Peyer's patch (tissue), 4 donors: ENCODE results near the gene HIVEP2. TPM values are rescaled to one million over a fixed set of nuclear protein-coding genes. Genes with fewer than 3 reads are reported as not detected.

Source experiments
- DNase-seq, 3 donors: peaks; one replicate each; pipeline ENCODE4 v3.0.0-alpha.2; 2017 to 2019
- H3K27ac ChIP-seq, 4 donors: fragments of 200-600 bp; sonication (generic); one replicate each; pipeline ENCODE4 v1.5.1; 2016 to 2019
- H3K27me3 ChIP-seq, 2 donors: fragments of 200-600 bp; sonication (generic); one replicate each; pipeline ENCODE4 v1.5.1; 2019
- H3K36me3 ChIP-seq, 3 donors: fragments of 200-600 bp; sonication (generic); one replicate each; pipeline ENCODE4 v1.5.1; 2016 to 2019
- H3K4me1 ChIP-seq, 4 donors: fragments of 200-600 bp; sonication (generic); one replicate each; pipeline ENCODE4 v1.5.1; 2016 to 2019
- H3K4me3 ChIP-seq, 4 donors: fragments of 200-600 bp; sonication (generic); 1 replicate in 3 of 4; 2 replicates in 1 of 4; pipeline ENCODE4 v1.5.1; 2016 to 2019; ENCODE audit warnings: mild to moderate bottlenecking in 1 of 4
- H3K9me3 ChIP-seq, 4 donors: fragments of 200-600 bp; sonication (generic); one replicate each; pipeline ENCODE4 v1.5.1; 2016 to 2019; ENCODE audit warnings: mild to moderate bottlenecking in 1 of 4
- CTCF ChIP-seq, 6 experiments: fragments of 450-650 bp in 4 of 6; fragments of 200-600 bp in 2 of 6; sonication (generic) in 1 of 6; IDR thresholded peaks; one replicate each; pipeline ENCODE4 v1.5.1; 2017 to 2019; ENCODE audit warnings: antibody characterized with exemption in 6 of 6, mild to moderate bottlenecking in 3 of 6, moderate library complexity in 1 of 6
- POLR2A ChIP-seq, 2 donors: fragments of 450-650 bp; IDR thresholded peaks; one replicate each; pipeline ENCODE4 v1.5.1; 2017; ENCODE audit warnings: antibody characterized with exemption in 2 of 2, mild to moderate bottlenecking in 2 of 2, moderate library complexity in 2 of 2
- total RNA-seq, 4 donors: library from RNA; depleted of rRNA; stranded (reverse); fragments of >200 nt; gene quantifications; one replicate each; pipeline ENCODE4 v1.1.0, GENCODE V29; 2016

HIVEP2 gene
- total RNA-seq, 4 donors from 2014 or later: 14.4 to 35.5 (median 19.5) TPM

- Histone ChIP-seq H3K27ac (no peak overlapping the region), H3K36me3 (no peaks in the 10 kb centered on the region), H3K4me3 (no peak overlapping the region), H3K9me3 (peaks cover 0 to 5% (median 0%) of the 10 kb centered on the region in 4 donors), H3K4me1 (no peaks in the 10 kb centered on the region), H3K27me3 (no peaks in the 10 kb centered on the region)
- no peak for TF ChIP-seq CTCF (IDR thresholded peaks at IDR 0.05)
- no peak for TF ChIP-seq POLR2A (IDR thresholded peaks at IDR 0.05)
- no peak for DNase-seq
Observed at GRCh38 chr6:142721215-142721920, 223.6 kb downstream of the HIVEP2 start.

DNA sequence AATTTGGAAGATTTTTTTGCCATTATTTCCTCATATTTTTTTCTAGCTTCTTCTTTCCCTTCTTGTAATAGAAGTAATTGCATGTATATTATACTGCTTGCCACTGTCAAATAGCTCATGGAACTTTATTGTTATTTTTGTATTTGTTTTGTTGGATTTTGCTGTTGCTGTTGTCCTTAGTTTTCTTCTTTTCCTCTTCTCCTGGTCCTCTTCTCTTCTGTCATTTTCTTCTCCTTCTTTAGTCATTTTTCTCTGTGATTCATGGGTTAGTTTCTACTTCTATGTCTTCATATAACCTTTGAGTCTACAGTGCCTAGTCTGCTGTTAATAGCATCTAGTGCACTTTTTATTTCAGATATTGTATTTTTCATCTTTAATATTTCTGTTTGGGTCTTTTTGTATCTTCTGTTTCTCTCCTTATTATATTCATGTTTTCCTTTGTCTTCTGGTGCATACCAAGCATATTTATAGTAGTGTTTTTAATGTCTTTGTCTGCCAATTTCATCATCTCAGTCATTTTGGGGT, 226.2 kb downstream of the HIVEP2 start:
- Histone ChIP-seq H3K4me1 (no peaks in the 10 kb centered on the region), H3K27ac (no peak overlapping the region), H3K27me3 (no peaks in the 10 kb centered on the region), H3K36me3 (no peaks in the 10 kb centered on the region), H3K9me3 (peaks cover 0 to 5% (median 0%) of the 10 kb centered on the region in 4 donors), H3K4me3 (no peak overlapping the region)
- no peak for TF ChIP-seq POLR2A (IDR thresholded peaks at IDR 0.05)
- TF ChIP-seq CTCF (IDR thresholded peaks at IDR 0.05): no peak
- DNase-seq: no peak

- peaks cover 0 to 5% (median 0%) of the 10 kb centered on the region in 4 donors for H3K9me3 ChIP-seq
- TF ChIP-seq CTCF (IDR thresholded peaks at IDR 0.05): no peak
- TF ChIP-seq POLR2A (IDR thresholded peaks at IDR 0.05): no peak
- H3K4me1 ChIP-seq: no peaks in the 10 kb centered on the region
- DNase-seq: no peak
- H3K4me3 ChIP-seq: no peak overlapping the region
- H3K27ac ChIP-seq: no peak overlapping the region
- H3K27me3 ChIP-seq: no peaks in the 10 kb centered on the region
- H3K36me3 ChIP-seq: no peaks in the 10 kb centered on the region
Observed at GRCh38 chr6:142716097-142716496, 228.9 kb downstream of the HIVEP2 start.

- H3K4me1 ChIP-seq: no peaks in the 10 kb centered on the region
- TF ChIP-seq CTCF (IDR thresholded peaks at IDR 0.05) (no peak), POLR2A (IDR thresholded peaks at IDR 0.05) (no peak)
- no peaks in the 10 kb centered on the region for H3K36me3 ChIP-seq
- no peak overlapping the region for H3K27ac ChIP-seq
- peaks cover 0 to 5% (median 0%) of the 10 kb centered on the region in 4 donors for H3K9me3 ChIP-seq
- DNase-seq: no peak
- no peak overlapping the region for H3K4me3 ChIP-seq
- H3K27me3 ChIP-seq: no peaks in the 10 kb centered on the region
Observed at GRCh38 chr6:142714951-142715785, 229.8 kb downstream of the HIVEP2 start.

- Histone ChIP-seq H3K9me3 (peaks cover 0 to 5% (median 0%) of the 10 kb centered on the region in 4 donors), H3K4me1 (no peaks in the 10 kb centered on the region), H3K27ac (no peak overlapping the region), H3K27me3 (no peaks in the 10 kb centered on the region), H3K36me3 (no peaks in the 10 kb centered on the region), H3K4me3 (no peak overlapping the region)
- no peak for DNase-seq
- TF ChIP-seq CTCF (IDR thresholded peaks at IDR 0.05): no peak
- TF ChIP-seq POLR2A (IDR thresholded peaks at IDR 0.05): no peak
Observed at GRCh38 chr6:142713959-142714358, 231.0 kb downstream of the HIVEP2 start.
